BJ (cell line): ENCODE data around the gene RNGTT. TPM values are rescaled to one million over a fixed set of nuclear protein-coding genes. Genes with fewer than 3 reads are reported as not detected.

ENCODE experiments used
- CTCF ChIA-PET: fragments of 350-600 bp; formaldehyde crosslinking; extraction: SDS; loops from one replicate; lab custom pipeline; 2021; ENCODE audit warnings: antibody characterized with exemption, inconsistent platforms; lab: Yijun Ruan, JAX
- POLR2A ChIA-PET: fragments of 300-600 bp; sonication (Branson Sonifier 250); formaldehyde crosslinking; extraction: SDS; loops from one replicate; lab custom pipeline; 2021; ENCODE audit warnings: antibody characterized with exemption; lab: Charles Lee
- DNase-seq: peaks from one replicate; pipeline ENCODE4 v3.0.0-alpha.2; 2011; ENCODE audit warnings: low read depth
- H3K27me3 ChIP-seq: 2 replicates; pipeline ENCODE4 v1.6.0; 2011; ENCODE audit warnings: low read length; ENCODE audit not compliant: control insufficient read depth, insufficient read depth
- H3K36me3 ChIP-seq: 2 replicates; pipeline ENCODE4 v1.5.1; 2011; ENCODE audit warnings: low read length; ENCODE audit not compliant: control insufficient read depth, insufficient read depth
- H3K4me3 ChIP-seq: 2 replicates; pipeline ENCODE4 v1.5.1; 2011; ENCODE audit warnings: low read depth, mild to moderate bottlenecking, control low read depth, low read length
- CTCF ChIP-seq: IDR thresholded peaks from 2 replicates; pipeline ENCODE4 v1.5.1; 2011; ENCODE audit warnings: low read depth, mild to moderate bottlenecking, control low read depth, inconsistent platforms, low read length, moderate library complexity; ENCODE audit not compliant: insufficient read depth
- polyA plus RNA-seq: library from polyadenylated mRNA; depleted of rRNA; stranded (reverse); fragments of >200 nt; gene quantifications from 2 replicates; pipeline ENCODE4 v1.2.3, GENCODE V29; 2011

RNGTT gene
- polyA plus RNA-seq, 1 experiment = 3.2 TPM

GRCh38 chr6:88670369-88670768 is 293.0 kb downstream of the RNGTT start:
- CTCF ChIA-PET = no interaction called here
- H3K4me3 ChIP-seq = no peak overlapping the region
- POLR2A ChIA-PET = no interaction called here

GRCh38 chr6:88669475-88669874 is 293.9 kb downstream of the RNGTT start:
- H3K36me3 ChIP-seq = no peaks in the 10 kb centered on the region
- POLR2A ChIA-PET = no interaction called here

More at GRCh38 chr6:88670369-88670768, 293.0 kb downstream of the RNGTT start:
- H3K27me3 ChIP-seq = no peaks in the 10 kb centered on the region
- TF ChIP-seq CTCF = no peak
- no peaks in the 10 kb centered on the region for H3K36me3 ChIP-seq
- no peak for DNase-seq

DNA sequence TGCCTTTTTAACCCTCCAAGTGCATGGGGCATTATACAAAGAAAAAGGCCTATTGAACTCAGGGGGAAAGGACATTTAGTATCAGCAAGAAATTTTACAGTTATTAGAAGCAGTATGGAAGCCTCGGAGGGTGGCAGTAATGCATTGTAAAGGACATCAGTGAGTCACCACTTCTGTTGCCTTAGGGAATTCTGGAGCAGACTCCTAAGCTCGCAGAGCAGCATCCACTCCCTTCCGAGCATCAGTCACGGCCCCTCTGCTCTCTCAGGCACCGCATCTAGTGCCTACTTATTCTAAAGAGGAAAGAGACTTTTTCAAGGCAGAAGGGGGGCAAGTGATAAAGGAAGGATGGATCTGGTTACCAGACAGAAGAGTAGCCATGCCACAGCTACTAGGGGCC is 296.5 kb downstream of the RNGTT start:
- no peak for TF ChIP-seq CTCF
- Histone ChIP-seq H3K27me3 (no peaks in the 10 kb centered on the region), H3K4me3 (no peak overlapping the region), H3K36me3 (no peaks in the 10 kb centered on the region)
- ChIA-PET POLR2A (no interaction called here), CTCF (no interaction called here)
- no peak for DNase-seq

More at GRCh38 chr6:88669475-88669874, 293.9 kb downstream of the RNGTT start:
- Histone ChIP-seq H3K27me3 (no peaks in the 10 kb centered on the region), H3K4me3 (no peak overlapping the region)
- no peak for DNase-seq
- CTCF ChIA-PET = interaction anchor here (1.0 kb wide), 2 partner anchors 13 to 21 kb away, joined by 3 to 4 read pairs; no protein-coding TSS in a partner anchor
- no peak for TF ChIP-seq CTCF

DNA sequence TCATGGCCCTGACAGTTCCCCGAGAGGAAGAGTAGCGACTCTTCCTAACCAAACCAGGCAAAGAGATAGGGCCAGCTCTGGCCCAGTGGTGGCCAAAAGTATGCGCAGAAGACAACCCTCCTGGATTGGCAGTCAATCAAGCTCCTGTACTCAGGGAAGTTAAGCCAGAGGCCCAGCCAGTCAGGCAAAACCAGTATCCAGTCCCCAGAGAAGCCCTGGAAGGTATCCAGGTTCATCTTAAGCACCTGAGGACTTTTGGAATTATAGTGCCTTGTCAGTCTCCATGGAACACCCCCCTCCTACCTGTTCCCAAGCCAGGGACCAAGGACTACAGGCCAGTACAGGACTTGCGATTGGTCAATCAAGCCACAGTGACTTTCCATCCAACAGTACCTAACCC is 298.3 kb downstream of the RNGTT start:
- H3K4me3 ChIP-seq = no peak overlapping the region
- POLR2A ChIA-PET = no interaction called here
- DNase-seq = no peak
- TF ChIP-seq CTCF = no peak
- H3K36me3 ChIP-seq = no peaks in the 10 kb centered on the region
- CTCF ChIA-PET = no interaction called here
- H3K27me3 ChIP-seq = no peaks in the 10 kb centered on the region

DNA sequence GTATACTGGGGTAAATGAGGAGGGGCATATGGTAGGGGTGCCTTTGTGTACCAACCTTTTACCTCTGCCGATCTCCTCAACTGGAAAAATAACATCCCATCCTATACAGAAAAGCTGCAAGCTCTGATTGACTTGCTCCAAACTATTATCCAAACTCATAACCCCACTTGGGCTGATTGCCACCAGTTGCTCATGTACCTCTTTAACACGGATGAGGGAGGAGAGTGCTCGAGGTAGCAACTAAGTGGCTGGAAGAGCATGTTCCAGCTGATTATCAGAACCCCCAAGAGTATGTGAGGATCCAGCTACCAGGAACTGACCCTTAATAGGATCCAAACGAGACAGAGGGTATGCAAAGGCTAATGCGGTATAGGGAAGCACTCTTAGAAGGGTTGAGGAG is 299.6 kb downstream of the RNGTT start:
- no peaks in the 10 kb centered on the region for H3K27me3 ChIP-seq
- no peak for DNase-seq
- TF ChIP-seq CTCF = no peak
- POLR2A ChIA-PET = no interaction called here
- no peak overlapping the region for H3K4me3 ChIP-seq
- CTCF ChIA-PET = no interaction called here
- H3K36me3 ChIP-seq = no peaks in the 10 kb centered on the region
